ENCODE measurements around the gene ACOT4.
A peak's percentile ranks its signal among the peaks of the same experiment; 100 is the strongest.
"Not testable (repeated sequence)": the region's sequence is repeated elsewhere in the genome, so short reads cannot be mapped to it uniquely, and the experiment has no call there.

ACOT4 gene

GRCh38 chr14:73577214-73577613, 14.5 kb upstream of the ACOT4 start:
- DNase-seq (ENCODE audit: low read depth, low spot score) = not testable (repeated sequence)

GRCh38 chr14:73582102-73582979, 9.3 kb upstream of the ACOT4 start:
- not testable (repeated sequence) for DNase-seq (ENCODE audit: low read depth, low spot score)

GRCh38 chr14:73588695-73589094, 3.0 kb upstream of the ACOT4 start:
- no peak for DNase-seq (ENCODE audit: low read depth, low spot score)

- DNase-seq (ENCODE audit: low read depth, low spot score) = no peak
These were observed 2.6 kb upstream of the ACOT4 start for GRCh38 chr14:73589116-73589515.

GRCh38 chr14:73590673-73591004, 1.0 kb upstream of the ACOT4 start:
- not testable (repeated sequence) for DNase-seq (ENCODE audit: low read depth, low spot score)

GRCh38 chr14:73594491-73594890, 2.8 kb downstream of the ACOT4 start:
- DNase-seq (ENCODE audit: low read depth, low spot score) = no peak

GRCh38 chr14:73599499-73599898, 7.8 kb downstream of the ACOT4 start:
- DNase-seq (ENCODE audit: low read depth, low spot score) = no peak

- no peak for DNase-seq (ENCODE audit: low read depth, low spot score)
These were observed 11.3 kb downstream of the ACOT4 start for GRCh38 chr14:73602994-73603393.

GRCh38 chr14:73606271-73606670, 14.6 kb downstream of the ACOT4 start:
- no peak for DNase-seq (ENCODE audit: low read depth, low spot score)

- DNase-seq (ENCODE audit: low read depth, low spot score) = no peak
These were observed 15.6 kb downstream of the ACOT4 start for GRCh38 chr14:73607241-73607640.

- DNase-seq (ENCODE audit: low read depth, low spot score) = peak; percentile 37
These were observed 19.0 kb downstream of the ACOT4 start for GRCh38 chr14:73610687-73611086.

- DNase-seq (ENCODE audit: low read depth, low spot score) = peak; percentile 84
These were observed 20.8 kb downstream of the ACOT4 start, which contains the start of gene ACOT6 for GRCh38 chr14:73612339-73613045. Gene ACOT6, plus strand, starts transcription at chr14:73612517. Its CDS starts 55 bp downstream, at chr14:73612572.

- no peak for DNase-seq (ENCODE audit: low read depth, low spot score)
These were observed 21.3 kb downstream of the ACOT4 start for GRCh38 chr14:73613046-73613383.

- DNase-seq (ENCODE audit: low read depth, low spot score) = no peak
These were observed 21.8 kb downstream of the ACOT4 start for GRCh38 chr14:73613419-73613963.

- no peak for DNase-seq (ENCODE audit: low read depth, low spot score)
These were observed 25.2 kb downstream of the ACOT4 start for GRCh38 chr14:73616831-73617230.

- no peak for DNase-seq (ENCODE audit: low read depth, low spot score)
These were observed 27.9 kb downstream of the ACOT4 start for GRCh38 chr14:73619524-73619923.

GRCh38 chr14:73620268-73620667, 28.6 kb downstream of the ACOT4 start:
- DNase-seq (ENCODE audit: low read depth, low spot score) = no peak

- DNase-seq (ENCODE audit: low read depth, low spot score) = no peak
These were observed 31.9 kb downstream of the ACOT4 start for GRCh38 chr14:73623504-73624054.

- peak; percentile 21 for DNase-seq (ENCODE audit: low read depth, low spot score)
These were observed 34.0 kb downstream of the ACOT4 start for GRCh38 chr14:73625706-73626105.

- no peak for DNase-seq (ENCODE audit: low read depth, low spot score)
These were observed 35.5 kb downstream of the ACOT4 start for GRCh38 chr14:73627151-73627558.

- DNase-seq (ENCODE audit: low read depth, low spot score) = no peak
These were observed 38.5 kb downstream of the ACOT4 start for GRCh38 chr14:73630009-73630780.
